ENCODE results near the gene DIO1. TPM values are rescaled to one million over a fixed set of nuclear protein-coding genes. Genes with fewer than 3 reads are reported as not detected.

DIO1 gene
- total and polyA plus RNA-seq, 2 donors from 2014 or later: 2.9 to 40.6 TPM

GRCh38 chr1:53954128-53954527 is 60.1 kb downstream of the DIO1 start:
- intact Hi-C loops (cut with DNase I): no loop called here
- FAIRE-seq: no peak
- Histone ChIP-seq H3K4me3 (ENCODE audit: low read length in 3 of 3) (no peak overlapping the region), H3K36me3 (ENCODE audit: control insufficient read depth in 2 of 3, insufficient read depth in 3 of 3, low read length in 3 of 3) (peaks cover 0 to 15% (median 8%) of the 10 kb centered on the region in 3 donors), H3K27me3 (ENCODE audit: control insufficient read depth, insufficient read depth, low read length) (no peaks in the 10 kb centered on the region), H3K27ac (ENCODE audit: low read depth in 2 of 2, low read length in 2 of 2) (no peak overlapping the region), H3K9me3 (ENCODE audit: control insufficient read depth in 2 of 3, insufficient read depth in 1 of 3, low read length in 3 of 3) (no peaks in the 10 kb centered on the region), H3K4me1 (ENCODE audit: control insufficient read depth in 2 of 3, insufficient read depth in 2 of 3, low read depth in 1 of 3, low read length in 3 of 3) (peaks cover 0 to 3% (median 0%) of the 10 kb centered on the region in 3 donors), H3K9ac (ENCODE audit: low read length in 3 of 3) (no peak overlapping the region)
- no peak for DNase-seq
- TF ChIP-seq, protein P1, sequence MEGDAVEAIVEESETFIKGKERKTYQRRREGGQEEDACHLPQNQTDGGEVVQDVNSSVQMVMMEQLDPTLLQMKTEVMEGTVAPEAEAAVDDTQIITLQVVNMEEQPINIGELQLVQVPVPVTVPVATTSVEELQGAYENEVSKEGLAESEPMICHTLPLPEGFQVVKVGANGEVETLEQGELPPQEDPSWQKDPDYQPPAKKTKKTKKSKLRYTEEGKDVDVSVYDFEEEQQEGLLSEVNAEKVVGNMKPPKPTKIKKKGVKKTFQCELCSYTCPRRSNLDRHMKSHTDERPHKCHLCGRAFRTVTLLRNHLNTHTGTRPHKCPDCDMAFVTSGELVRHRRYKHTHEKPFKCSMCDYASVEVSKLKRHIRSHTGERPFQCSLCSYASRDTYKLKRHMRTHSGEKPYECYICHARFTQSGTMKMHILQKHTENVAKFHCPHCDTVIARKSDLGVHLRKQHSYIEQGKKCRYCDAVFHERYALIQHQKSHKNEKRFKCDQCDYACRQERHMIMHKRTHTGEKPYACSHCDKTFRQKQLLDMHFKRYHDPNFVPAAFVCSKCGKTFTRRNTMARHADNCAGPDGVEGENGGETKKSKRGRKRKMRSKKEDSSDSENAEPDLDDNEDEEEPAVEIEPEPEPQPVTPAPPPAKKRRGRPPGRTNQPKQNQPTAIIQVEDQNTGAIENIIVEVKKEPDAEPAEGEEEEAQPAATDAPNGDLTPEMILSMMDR (IDR thresholded peaks at IDR 0.05; ENCODE audit: borderline replicate concordance, extremely low read depth, insufficient read depth): no peak

- H3K4me3 ChIP-seq (ENCODE audit: low read length in 3 of 3): no peak overlapping the region
- H3K9me3 ChIP-seq (ENCODE audit: control insufficient read depth in 2 of 3, insufficient read depth in 1 of 3, low read length in 3 of 3): no peaks in the 10 kb centered on the region
- no peak overlapping the region for H3K27ac ChIP-seq (ENCODE audit: low read depth in 2 of 2, low read length in 2 of 2)
- H3K4me1 ChIP-seq (ENCODE audit: control insufficient read depth in 2 of 3, insufficient read depth in 2 of 3, low read depth in 1 of 3, low read length in 3 of 3): no peaks in the 10 kb centered on the region
- intact Hi-C loops (cut with DNase I): no loop called here
- no peak for DNase-seq
- H3K36me3 ChIP-seq (ENCODE audit: control insufficient read depth in 2 of 3, insufficient read depth in 3 of 3, low read length in 3 of 3): peaks cover 0 to 17% (median 15%) of the 10 kb centered on the region in 3 donors
- H3K9ac ChIP-seq (ENCODE audit: low read length in 3 of 3): no peak overlapping the region
- no peak for FAIRE-seq
- TF ChIP-seq, protein P1 (IDR thresholded peaks at IDR 0.05; ENCODE audit: borderline replicate concordance, extremely low read depth, insufficient read depth): no peak
- no peaks in the 10 kb centered on the region for H3K27me3 ChIP-seq (ENCODE audit: control insufficient read depth, insufficient read depth, low read length)
Measured at GRCh38 chr1:53956308-53957168, 62.6 kb downstream of the DIO1 start.

DNA sequence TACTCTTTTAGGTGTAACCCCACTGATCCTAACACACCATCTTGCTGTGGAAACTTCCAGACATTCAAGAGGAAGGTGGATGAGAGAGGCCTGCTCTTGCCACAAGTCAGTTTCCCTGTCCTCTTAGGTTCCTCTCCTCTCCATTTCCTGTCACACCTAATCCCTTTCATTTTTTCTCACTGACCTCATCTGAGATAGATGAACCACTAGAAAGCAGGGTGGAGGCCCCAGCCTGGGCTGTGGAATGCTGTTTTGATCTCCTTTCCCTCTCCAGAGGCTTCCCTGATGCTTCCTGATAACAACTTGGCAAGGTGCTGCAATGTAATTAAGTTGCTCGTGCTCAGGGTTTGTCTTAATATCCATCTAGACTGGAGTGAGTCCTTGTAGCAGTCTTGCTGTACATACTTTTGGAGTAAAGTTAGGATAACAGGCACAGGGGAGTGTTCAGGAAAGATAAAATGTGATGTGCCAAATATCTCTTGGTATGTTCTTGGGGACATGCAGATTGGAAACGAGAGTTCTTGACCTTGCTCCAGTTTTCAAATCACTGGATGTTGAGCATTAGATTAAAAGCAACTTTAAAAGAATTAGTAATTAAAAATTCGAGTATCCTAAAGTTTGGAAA is 63.3 kb downstream of the DIO1 start:
- Histone ChIP-seq H3K4me3 (ENCODE audit: low read length in 3 of 3) (no peak overlapping the region), H3K9ac (ENCODE audit: low read length in 3 of 3) (no peak overlapping the region), H3K27ac (ENCODE audit: low read depth in 2 of 2, low read length in 2 of 2) (no peak overlapping the region), H3K27me3 (ENCODE audit: control insufficient read depth, insufficient read depth, low read length) (no peaks in the 10 kb centered on the region), H3K9me3 (ENCODE audit: control insufficient read depth in 2 of 3, insufficient read depth in 1 of 3, low read length in 3 of 3) (no peaks in the 10 kb centered on the region), H3K4me1 (ENCODE audit: control insufficient read depth in 2 of 3, insufficient read depth in 2 of 3, low read depth in 1 of 3, low read length in 3 of 3) (no peaks in the 10 kb centered on the region), H3K36me3 (ENCODE audit: control insufficient read depth in 2 of 3, insufficient read depth in 3 of 3, low read length in 3 of 3) (peaks cover 2 to 17% (median 14%) of the 10 kb centered on the region in 3 donors)
- no peak for DNase-seq
- no peak for FAIRE-seq
- TF ChIP-seq, protein P1 (IDR thresholded peaks at IDR 0.05; ENCODE audit: borderline replicate concordance, extremely low read depth, insufficient read depth): no peak
- intact Hi-C loops (cut with DNase I): no loop called here

Data from kidney (tissue), 14 donors.